Duodenal mucosa (tissue), 2 donors: ENCODE measurements around the gene MANSC1.
"Not testable (repeated sequence)": the region's sequence is repeated elsewhere in the genome, so short reads cannot be mapped to it uniquely, and the experiment has no call there.

Experiments used
- H3K27ac ChIP-seq: one replicate; pipeline ENCODE4 v1.7.0; 2013; ENCODE audit warnings: low read depth, low read length
- H3K27me3 ChIP-seq, 2 donors: one replicate each; pipeline ENCODE4 v1.7.0; 2013; ENCODE audit warnings: low read length in 2 of 2, control low read depth in 1 of 2; ENCODE audit not compliant: insufficient read depth in 2 of 2, control insufficient read depth in 1 of 2
- H3K36me3 ChIP-seq, 2 donors: one replicate each; pipeline ENCODE4 v1.7.0; 2013; ENCODE audit warnings: low read length in 2 of 2, control low read depth in 1 of 2; ENCODE audit not compliant: insufficient read depth in 2 of 2, control insufficient read depth in 1 of 2
- H3K4me1 ChIP-seq, 2 donors: one replicate each; pipeline ENCODE4 v1.7.0; 2013; ENCODE audit warnings: low read length in 2 of 2, control low read depth in 1 of 2; ENCODE audit not compliant: insufficient read depth in 2 of 2, control insufficient read depth in 1 of 2
- H3K4me3 ChIP-seq, 2 donors: one replicate each; pipeline ENCODE4 v1.7.0; 2013; ENCODE audit warnings: low read length in 2 of 2, low read depth in 1 of 2
- H3K9ac ChIP-seq, 2 donors: one replicate each; pipeline ENCODE4 v1.7.0; 2013; ENCODE audit warnings: low read length in 2 of 2, low read depth in 1 of 2
- H3K9me3 ChIP-seq, 2 donors: one replicate each; pipeline ENCODE4 v1.7.0; 2013; ENCODE audit warnings: low read length in 2 of 2, control low read depth in 1 of 2; ENCODE audit not compliant: control insufficient read depth in 1 of 2

The MANSC1 gene

GRCh38 chr12:12326262-12326661 is 23.8 kb downstream of the MANSC1 start:
- Histone ChIP-seq H3K27me3 (no peaks in the 10 kb centered on the region), H3K36me3 (peaks cover 0 to 9% of the 10 kb centered on the region in 2 donors), H3K9ac (no peak overlapping the region), H3K27ac (no peak overlapping the region), H3K9me3 (no peaks in the 10 kb centered on the region), H3K4me3 (no peak overlapping the region), H3K4me1 (peaks cover 2% of the 10 kb centered on the region in 2 donors)

- Histone ChIP-seq H3K27ac (no peak overlapping the region), H3K36me3 (no peaks in the 10 kb centered on the region), H3K4me3 (no peak overlapping the region), H3K9me3 (no peaks in the 10 kb centered on the region), H3K27me3 (no peaks in the 10 kb centered on the region), H3K4me1 (peaks cover 11 to 14% of the 10 kb centered on the region in 2 donors), H3K9ac (no peak overlapping the region)
Measured at GRCh38 chr12:12323591-12323990, 26.5 kb downstream of the MANSC1 start.

- Histone ChIP-seq H3K27me3 (no peaks in the 10 kb centered on the region), H3K36me3 (no peaks in the 10 kb centered on the region), H3K9ac (no peak overlapping the region), H3K4me1 (peaks cover 11 to 14% of the 10 kb centered on the region in 2 donors), H3K4me3 (no peak overlapping the region), H3K27ac (no peak overlapping the region), H3K9me3 (no peaks in the 10 kb centered on the region)
Measured at GRCh38 chr12:12323118-12323517, 26.9 kb downstream of the MANSC1 start.

- H3K36me3 ChIP-seq, result no peaks in the 10 kb centered on the region
- H3K4me1 ChIP-seq, result peaks cover 17 to 21% of the 10 kb centered on the region in 2 donors
- no peak overlapping the region for H3K9ac ChIP-seq
- H3K27ac ChIP-seq, result no peak overlapping the region
- peak overlapping the region in 1 of 2 donors; percentile 12 for H3K4me3 ChIP-seq
- no peaks in the 10 kb centered on the region for H3K27me3 ChIP-seq
- no peaks in the 10 kb centered on the region for H3K9me3 ChIP-seq
Measured at GRCh38 chr12:12319451-12320183, 30.4 kb downstream of the MANSC1 start.

DNA sequence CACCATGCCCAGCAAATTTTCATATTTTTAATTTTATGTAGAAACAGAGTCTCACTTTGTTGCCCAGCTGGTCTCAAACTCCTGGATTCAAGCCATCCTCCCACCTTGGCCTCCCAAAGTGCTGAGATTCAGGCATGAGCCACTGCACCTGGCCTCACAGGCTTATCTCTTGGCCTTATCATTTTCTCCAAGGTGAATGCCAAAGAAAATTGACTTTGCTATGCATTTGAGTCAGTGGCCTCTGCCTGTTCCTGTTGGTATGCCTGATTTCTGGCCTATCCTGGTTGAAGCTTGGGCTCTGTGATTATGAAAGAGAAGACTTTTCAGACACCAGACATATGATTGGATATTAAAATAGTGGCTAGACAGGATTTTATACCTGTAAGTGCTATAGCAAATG is 34.2 kb downstream of the MANSC1 start:
- Histone ChIP-seq H3K4me3 (no peak overlapping the region), H3K9me3 (no peaks in the 10 kb centered on the region), H3K27me3 (no peaks in the 10 kb centered on the region), H3K36me3 (no peaks in the 10 kb centered on the region), H3K9ac (no peak overlapping the region), H3K27ac (no peak overlapping the region), H3K4me1 (peaks cover 20 to 21% of the 10 kb centered on the region in 2 donors)

GRCh38 chr12:12310695-12311094 is 39.3 kb downstream of the MANSC1 start:
- not testable (repeated sequence) for H3K9ac ChIP-seq, H3K27ac ChIP-seq, H3K9me3 ChIP-seq, H3K4me3 ChIP-seq, H3K36me3 ChIP-seq, H3K27me3 ChIP-seq
- peaks cover 0 to 11% of the 10 kb centered on the region in 2 donors for H3K4me1 ChIP-seq

DNA sequence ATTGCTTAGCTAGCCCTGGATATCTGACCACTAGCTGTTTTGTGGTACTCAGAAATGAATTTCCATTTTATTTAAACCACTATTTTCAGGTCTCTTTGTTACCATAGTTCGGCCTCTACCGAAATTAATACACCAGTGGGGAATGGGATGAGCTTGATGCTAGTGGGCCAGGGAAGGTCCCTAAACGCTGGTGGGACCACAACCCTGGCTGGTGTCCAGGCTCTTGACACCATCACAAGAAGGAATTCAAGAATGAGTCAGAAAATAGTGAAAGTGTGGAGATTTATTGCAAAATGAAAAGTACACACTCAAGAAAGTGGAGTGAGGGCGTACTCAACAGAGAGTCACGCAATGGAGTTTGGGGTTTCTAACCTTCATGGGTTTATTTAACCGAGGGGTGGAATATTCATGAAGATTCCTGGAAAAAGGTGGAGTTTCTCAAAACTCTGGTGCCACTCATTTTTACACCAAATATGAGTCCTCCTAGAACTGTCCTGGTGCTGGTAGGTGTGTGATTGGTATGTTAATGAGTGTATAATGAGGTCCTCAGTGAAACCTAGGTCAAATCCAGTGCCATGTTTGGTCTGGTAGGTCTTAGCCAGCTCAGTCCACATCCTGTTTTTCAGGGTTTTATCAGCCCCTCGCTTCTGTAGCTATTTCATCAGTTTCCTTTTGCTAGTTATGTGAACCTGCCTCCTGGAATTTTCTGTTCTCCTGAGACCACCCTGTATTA is 44.3 kb downstream of the MANSC1 start:
- Histone ChIP-seq H3K9me3 (no peaks in the 10 kb centered on the region), H3K36me3 (no peaks in the 10 kb centered on the region), H3K27ac (no peak overlapping the region), H3K9ac (no peak overlapping the region), H3K27me3 (no peaks in the 10 kb centered on the region), H3K4me3 (no peak overlapping the region), H3K4me1 (peaks cover 0 to 7% of the 10 kb centered on the region in 2 donors)

DNA sequence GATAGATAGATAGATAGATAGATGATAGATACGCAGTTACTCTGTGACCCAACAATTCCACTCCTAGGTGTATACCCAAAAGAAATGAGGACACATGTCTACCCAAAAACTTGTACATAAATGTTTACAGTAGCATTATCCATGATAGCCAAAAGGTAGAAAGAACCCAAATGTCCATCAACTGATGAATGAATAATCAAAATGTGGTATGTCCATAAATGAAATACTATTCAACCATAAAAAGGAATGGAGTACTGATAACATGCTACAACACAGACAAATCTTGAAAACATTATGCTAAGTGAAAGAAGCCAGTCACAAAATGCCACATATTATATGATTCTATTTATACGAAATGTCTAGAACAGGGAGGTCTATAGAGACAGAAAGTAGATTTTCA is 47.1 kb downstream of the MANSC1 start:
- Histone ChIP-seq H3K27me3 (no peaks in the 10 kb centered on the region), H3K4me1 (no peaks in the 10 kb centered on the region), H3K36me3 (no peaks in the 10 kb centered on the region), H3K9ac (no peak overlapping the region), H3K9me3 (no peaks in the 10 kb centered on the region), H3K4me3 (no peak overlapping the region), H3K27ac (no peak overlapping the region)

- Histone ChIP-seq H3K4me3 (no peak overlapping the region), H3K27ac (no peak overlapping the region), H3K36me3 (no peaks in the 10 kb centered on the region), H3K4me1 (no peaks in the 10 kb centered on the region), H3K9ac (no peak overlapping the region), H3K27me3 (no peaks in the 10 kb centered on the region), H3K9me3 (no peaks in the 10 kb centered on the region)
Measured at GRCh38 chr12:12301122-12301521, 48.9 kb downstream of the MANSC1 start.

- no peaks in the 10 kb centered on the region for H3K36me3 ChIP-seq
- no peaks in the 10 kb centered on the region for H3K4me1 ChIP-seq
- H3K4me3 ChIP-seq, result no peak overlapping the region
- no peak overlapping the region for H3K27ac ChIP-seq
- H3K9me3 ChIP-seq, result no peaks in the 10 kb centered on the region
- no peaks in the 10 kb centered on the region for H3K27me3 ChIP-seq
- no peak overlapping the region for H3K9ac ChIP-seq
Measured at GRCh38 chr12:12297201-12297830, 52.7 kb downstream of the MANSC1 start.
